OCI-LY1 (cell line): ENCODE results near the gene CENPVL1.
"Not testable (repeated sequence)": the region's sequence is repeated elsewhere in the genome, so short reads cannot be mapped to it uniquely, and the experiment has no call there.

ENCODE experiments used
- CTCF ChIP-seq: fragments of 200-600 bp; sonication (generic), shearing (Covaris generic); IDR thresholded peaks from 2 replicates; pipeline ENCODE4 v1.5.1; 2017; ENCODE audit warnings: mild to moderate bottlenecking, antibody characterized with exemption, low read length, moderate library complexity, mixed read lengths
- EZH2 ChIP-seq: fragments of 200-600 bp; sonication (generic), shearing (Covaris generic); IDR thresholded peaks from 2 replicates; pipeline ENCODE4 v1.8.0; 2017; ENCODE audit warnings: borderline replicate concordance, mixed run types, mild to moderate bottlenecking, antibody characterized with exemption, low read length, moderate library complexity, mixed read lengths

- TF ChIP-seq EZH2, CTCF: not testable (repeated sequence)
Observed at GRCh38 chrX:51682720-51683062, 27.6 kb upstream of the CENPVL1 start, which contains the start of gene CENPVL2.
